Measurements from ENCODE around the gene PCSK5. TPM values are rescaled to one million over a fixed set of nuclear protein-coding genes. Genes with fewer than 3 reads are reported as not detected.

Gene PCSK5
- total RNA-seq, 4 donors from 2014 or later = 6.5 to 24.3 (median 12.4) TPM

- peak in 1 of 2 donors; percentile 31 for DNase-seq
- no peaks in the 10 kb centered on the region for H3K4me1 ChIP-seq
- H3K36me3 ChIP-seq = no peaks in the 10 kb centered on the region
- H3K27ac ChIP-seq = no peak overlapping the region
- no peak for TF ChIP-seq CTCF (IDR thresholded peaks at IDR 0.05)
- TF ChIP-seq POLR2A (IDR thresholded peaks at IDR 0.05) = no peak
- H3K27me3 ChIP-seq = no peaks in the 10 kb centered on the region
- no peaks in the 10 kb centered on the region for H3K9me3 ChIP-seq
- H3K4me3 ChIP-seq = no peak overlapping the region
- intact Hi-C loops (cut with DNase I; ENCODE audit: low total_unique reads) = no loop called here
Observed at GRCh38 chr9:76198336-76198735, 307.9 kb downstream of the PCSK5 start.

GRCh38 chr9:76200315-76200714 is 309.8 kb downstream of the PCSK5 start:
- DNase-seq = no peak
- no peaks in the 10 kb centered on the region for H3K9me3 ChIP-seq
- H3K27me3 ChIP-seq = no peaks in the 10 kb centered on the region
- H3K4me3 ChIP-seq = no peak overlapping the region
- TF ChIP-seq CTCF (IDR thresholded peaks at IDR 0.05) (no peak), POLR2A (IDR thresholded peaks at IDR 0.05) (no peak)
- no peaks in the 10 kb centered on the region for H3K4me1 ChIP-seq
- H3K36me3 ChIP-seq = no peaks in the 10 kb centered on the region
- no peak overlapping the region for H3K27ac ChIP-seq
- intact Hi-C loops (cut with DNase I; ENCODE audit: low total_unique reads) = no loop called here

GRCh38 chr9:76200745-76201144 is 310.3 kb downstream of the PCSK5 start:
- H3K27me3 ChIP-seq = no peaks in the 10 kb centered on the region
- no peak overlapping the region for H3K4me3 ChIP-seq
- no peak for DNase-seq
- H3K9me3 ChIP-seq = no peaks in the 10 kb centered on the region
- no peaks in the 10 kb centered on the region for H3K36me3 ChIP-seq
- H3K27ac ChIP-seq = no peak overlapping the region
- H3K4me1 ChIP-seq = no peaks in the 10 kb centered on the region
- intact Hi-C loops (cut with DNase I; ENCODE audit: low total_unique reads) = no loop called here
- TF ChIP-seq POLR2A (IDR thresholded peaks at IDR 0.05) (no peak), CTCF (IDR thresholded peaks at IDR 0.05) (no peak)

GRCh38 chr9:76203373-76203772 is 312.9 kb downstream of the PCSK5 start:
- no peaks in the 10 kb centered on the region for H3K9me3 ChIP-seq
- H3K27me3 ChIP-seq = no peaks in the 10 kb centered on the region
- intact Hi-C loops (cut with DNase I; ENCODE audit: low total_unique reads) = no loop called here
- TF ChIP-seq POLR2A (IDR thresholded peaks at IDR 0.05) (no peak), CTCF (IDR thresholded peaks at IDR 0.05) (no peak)
- H3K4me1 ChIP-seq = no peaks in the 10 kb centered on the region
- DNase-seq = no peak
- no peak overlapping the region for H3K4me3 ChIP-seq
- no peak overlapping the region for H3K27ac ChIP-seq
- no peaks in the 10 kb centered on the region for H3K36me3 ChIP-seq

GRCh38 chr9:76206821-76207220 is 316.3 kb downstream of the PCSK5 start:
- Histone ChIP-seq H3K9me3 (no peaks in the 10 kb centered on the region), H3K27me3 (no peaks in the 10 kb centered on the region), H3K4me1 (no peaks in the 10 kb centered on the region), H3K27ac (no peak overlapping the region), H3K4me3 (no peak overlapping the region), H3K36me3 (no peaks in the 10 kb centered on the region)
- intact Hi-C loops (cut with DNase I; ENCODE audit: low total_unique reads) = no loop called here
- TF ChIP-seq CTCF (IDR thresholded peaks at IDR 0.05) (no peak), POLR2A (IDR thresholded peaks at IDR 0.05) (no peak)
- no peak for DNase-seq
